ELR (cell line): ENCODE results near the gene TBC1D30.

ENCODE experiments used
- DNase-seq: peaks from one replicate; pipeline ENCODE4 v3.0.0-alpha.2; 2015; ENCODE audit warnings: low read depth

The TBC1D30 gene

GRCh38 chr12:64864319-64864718 is 39.9 kb downstream of the TBC1D30 start:
- DNase-seq = no peak

- no peak for DNase-seq
These were observed 50.7 kb downstream of the TBC1D30 start for GRCh38 chr12:64875186-64875585.

GRCh38 chr12:64876388-64877071 is 52.1 kb downstream of the TBC1D30 start:
- DNase-seq = no peak

GRCh38 chr12:64877363-64878004 is 53.0 kb downstream of the TBC1D30 start:
- no peak for DNase-seq

GRCh38 chr12:64882687-64883086 is 58.2 kb downstream of the TBC1D30 start:
- DNase-seq = no peak

GRCh38 chr12:64883264-64884163 is 59.1 kb downstream of the TBC1D30 start:
- DNase-seq = peak; percentile 11

GRCh38 chr12:64884164-64884542 is 59.7 kb downstream of the TBC1D30 start:
- DNase-seq = no peak

GRCh38 chr12:64884728-64885127 is 60.3 kb downstream of the TBC1D30 start:
- no peak for DNase-seq

- DNase-seq = peak; percentile 8
These were observed 65.2 kb downstream of the TBC1D30 start for GRCh38 chr12:64889434-64890216.

- peak; percentile 73 for DNase-seq
These were observed 66.5 kb downstream of the TBC1D30 start for GRCh38 chr12:64890873-64891468.

GRCh38 chr12:64891629-64892028 is 67.2 kb downstream of the TBC1D30 start:
- DNase-seq = no peak

GRCh38 chr12:64892561-64892960 is 68.1 kb downstream of the TBC1D30 start:
- DNase-seq = no peak

- DNase-seq = peak; percentile 90
These were observed 69.5 kb downstream of the TBC1D30 start for GRCh38 chr12:64893961-64894360.

- peak; percentile 80 for DNase-seq
These were observed 70.5 kb downstream of the TBC1D30 start for GRCh38 chr12:64894827-64895475.

- DNase-seq = peak; percentile 72
These were observed 71.1 kb downstream of the TBC1D30 start for GRCh38 chr12:64895526-64895925.

- peak; percentile 67 for DNase-seq
These were observed 76.1 kb downstream of the TBC1D30 start for GRCh38 chr12:64900540-64900939.

- DNase-seq = peak; percentile 76
These were observed 79.2 kb downstream of the TBC1D30 start for GRCh38 chr12:64903479-64904152.

- no peak for DNase-seq
These were observed 82.7 kb downstream of the TBC1D30 start for GRCh38 chr12:64907097-64907496.

GRCh38 chr12:64909124-64909523 is 84.7 kb downstream of the TBC1D30 start:
- DNase-seq = no peak

GRCh38 chr12:64911081-64911480 is 86.6 kb downstream of the TBC1D30 start:
- no peak for DNase-seq
